Right cardiac atrium (tissue), 5 donors: Measurements from ENCODE around the gene ZNF652. TPM values are rescaled to one million over a fixed set of nuclear protein-coding genes. Genes with fewer than 3 reads are reported as not detected.

Source experiments
- ATAC-seq, 2 donors: fragments of 200-7000 bp; cut with Tn5 transposase; one replicate each; pipeline versions ENCODE4 v1.8.0 to v1.9.1; 2020; ENCODE audit warnings: moderate library complexity in 2 of 2, mild to moderate bottlenecking in 1 of 2
- DNase-seq, 3 donors: peaks; one replicate each; pipeline ENCODE4 v3.0.0-alpha.2; 2020
- H3K27ac ChIP-seq: one replicate; pipeline ENCODE4 v1.5.1; 2013; ENCODE audit warnings: mild to moderate bottlenecking, low read length, control low read depth, moderate library complexity
- H3K27me3 ChIP-seq: one replicate; pipeline ENCODE4 v1.6.1; 2013; ENCODE audit not compliant: control insufficient read depth, insufficient read depth
- H3K4me1 ChIP-seq: one replicate; pipeline ENCODE4 v1.6.1; 2013; ENCODE audit warnings: low read length; ENCODE audit not compliant: control insufficient read depth, insufficient read depth
- H3K4me3 ChIP-seq: one replicate; pipeline ENCODE4 v1.5.1; 2013; ENCODE audit warnings: low read length, control low read depth
- H3K9me3 ChIP-seq: one replicate; pipeline ENCODE4 v1.6.1; 2013; ENCODE audit warnings: low read length; ENCODE audit not compliant: control insufficient read depth
- WGBS: extraction: QIAGEN DNeasy Blood & Tissue Kit; methylation state at CpG from one replicate; pipeline ENCODE4 v1.1.7; 2013; 5-methylcytosine and 5-hydroxymethylcytosine counted together
- intact Hi-C, 4 donors: fragments of 100-400 bp; cut with DNase I; formaldehyde crosslinking; loops; one replicate each; pipeline versions ENCODE4 v1.11.0 to v1.14.0; 2022 to 2023
- polyA plus RNA-seq: library from polyadenylated mRNA; stranded (reverse); fragments of 200-250 nt; gene quantifications from one replicate; pipeline ENCODE4 v1.2.3, GENCODE V29; 2013
- total RNA-seq, 4 donors: library from RNA; stranded (reverse); fragmentation: NEBNext Ultra II Directional; extraction: Animal tissue kit (Norgen Biotek cat#: 25700); gene quantifications; one replicate each; pipeline ENCODE4 v1.2.1, GENCODE V29; 2021
- donor health status: healthy with polysubstance abuse.
- donor health status: DM: no; HTN: yes; CAD: no.
- donor health status: DM: no; HTN: no; CAD: no.
- donor health status: DM: no; HTN: yes; CAD: no; lungs with severe emphysema.
- donor health status: DM: yes; HTN: yes; CAD: no.

The ZNF652 gene
- total and polyA plus RNA-seq, 5 donors, result 15.3 to 30.7 (median 23.7) TPM

DNA sequence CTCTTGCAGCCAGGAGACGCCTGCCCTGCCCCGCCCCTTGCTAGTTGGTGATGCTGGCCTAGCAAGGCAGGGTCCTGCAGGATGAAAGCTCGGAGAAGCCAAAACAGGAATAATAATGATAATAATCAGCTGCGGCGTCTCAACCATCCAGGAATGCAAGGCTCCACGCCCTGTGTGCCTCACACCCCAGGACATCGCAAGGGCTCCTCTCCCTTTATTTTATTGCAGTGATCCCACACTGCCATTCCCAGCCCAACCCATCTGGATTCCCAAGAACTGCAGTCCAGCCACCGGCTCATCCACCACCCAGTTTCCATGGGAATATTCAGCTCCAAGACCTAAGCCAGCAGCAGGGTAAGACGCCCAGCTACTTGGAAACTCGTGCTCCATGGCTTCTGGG, 21.0 kb upstream of the ZNF652 start:
- WGBS, result 87% methylated on average over 10 of the region's 10 CpGs
- ATAC-seq (no peak), DNase-seq (no peak)
- Histone ChIP-seq H3K4me3 (no peak overlapping the region), H3K4me1 (no peaks in the 10 kb centered on the region), H3K27me3 (no peaks in the 10 kb centered on the region), H3K27ac (no peak overlapping the region), H3K9me3 (no peaks in the 10 kb centered on the region)
- intact Hi-C loops, result no loop called here

DNA sequence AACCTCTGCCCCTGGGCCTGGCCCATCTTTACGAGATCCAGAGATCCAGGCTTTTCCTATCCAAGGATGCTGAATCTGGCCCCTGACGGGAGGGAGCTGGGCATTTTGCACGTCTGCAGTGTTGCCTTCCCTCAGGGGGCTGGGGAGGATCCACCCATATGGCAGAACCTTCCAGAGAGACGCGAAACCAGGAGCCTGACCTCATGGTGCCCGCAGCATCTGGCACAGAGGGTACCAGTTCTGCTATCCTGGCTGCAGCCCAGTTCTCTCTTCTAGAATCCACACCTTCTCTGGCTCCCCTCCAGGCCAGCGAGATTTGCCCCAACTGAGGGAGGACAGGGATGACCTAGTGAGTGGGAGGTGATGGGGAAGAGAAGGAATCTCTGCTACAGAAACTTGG, 20.5 kb upstream of the ZNF652 start:
- H3K27ac ChIP-seq, result no peak overlapping the region
- ATAC-seq, result peak in 1 of 2 donors; percentile 10
- H3K4me3 ChIP-seq, result no peak overlapping the region
- H3K27me3 ChIP-seq, result no peaks in the 10 kb centered on the region
- 64% methylated on average over 7 of the region's 7 CpGs for WGBS
- no peaks in the 10 kb centered on the region for H3K4me1 ChIP-seq
- no peaks in the 10 kb centered on the region for H3K9me3 ChIP-seq
- intact Hi-C loops, result no loop called here
- DNase-seq, result peak in 2 of 3 donors; percentile 50 to 66

DNA sequence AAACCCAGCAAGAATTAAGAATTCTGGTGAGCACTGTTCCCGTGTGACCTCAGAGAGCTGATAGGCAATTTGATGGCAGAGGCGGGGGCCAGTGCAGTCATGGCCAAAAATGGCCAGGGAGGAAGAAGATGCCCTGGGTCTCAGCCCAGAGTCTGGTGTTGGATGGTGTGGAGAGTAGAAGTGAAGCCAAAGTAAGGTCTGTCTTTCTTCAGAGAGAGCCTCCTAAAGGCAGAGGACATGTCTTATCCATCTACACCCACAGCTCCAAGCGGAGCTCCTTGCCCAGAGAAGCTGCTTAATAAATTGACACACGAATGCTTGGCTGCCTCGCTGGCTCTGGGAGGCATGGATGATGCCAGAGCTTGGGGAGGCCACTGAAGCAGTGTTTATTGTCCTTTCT, 19.7 kb upstream of the ZNF652 start:
- no peak for ATAC-seq
- Histone ChIP-seq H3K9me3 (no peaks in the 10 kb centered on the region), H3K27ac (no peak overlapping the region), H3K4me1 (no peaks in the 10 kb centered on the region), H3K27me3 (no peaks in the 10 kb centered on the region), H3K4me3 (no peak overlapping the region)
- DNase-seq, result no peak
- intact Hi-C loops, result no loop called here
- WGBS, result 59% methylated on average over 5 of the region's 5 CpGs

DNA sequence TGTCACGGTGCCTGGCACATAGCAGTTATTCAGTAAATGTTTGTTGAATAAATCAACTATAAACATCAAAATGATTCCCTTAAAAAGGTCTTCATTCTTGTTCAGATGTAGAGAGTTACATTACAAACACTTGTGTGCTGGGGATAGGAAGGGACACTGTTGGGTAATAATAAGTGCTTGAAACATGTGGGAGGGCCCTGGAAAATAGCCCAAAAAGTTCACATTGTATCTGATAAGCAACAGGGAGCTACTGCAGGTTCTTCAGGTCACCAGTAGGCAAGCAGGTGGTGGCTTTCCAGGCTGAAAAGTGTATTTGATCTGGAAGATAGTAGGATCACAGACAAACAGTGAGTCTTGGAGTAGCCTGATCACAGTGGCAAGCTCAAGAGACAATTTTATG, 19.0 kb upstream of the ZNF652 start:
- Histone ChIP-seq H3K27me3 (no peaks in the 10 kb centered on the region), H3K4me1 (no peaks in the 10 kb centered on the region), H3K4me3 (no peak overlapping the region), H3K9me3 (no peaks in the 10 kb centered on the region), H3K27ac (no peak overlapping the region)
- WGBS, result 91% methylated on average over 1 of the region's 1 CpG
- DNase-seq (no peak), ATAC-seq (no peak)
- intact Hi-C loops, result no loop called here

DNA sequence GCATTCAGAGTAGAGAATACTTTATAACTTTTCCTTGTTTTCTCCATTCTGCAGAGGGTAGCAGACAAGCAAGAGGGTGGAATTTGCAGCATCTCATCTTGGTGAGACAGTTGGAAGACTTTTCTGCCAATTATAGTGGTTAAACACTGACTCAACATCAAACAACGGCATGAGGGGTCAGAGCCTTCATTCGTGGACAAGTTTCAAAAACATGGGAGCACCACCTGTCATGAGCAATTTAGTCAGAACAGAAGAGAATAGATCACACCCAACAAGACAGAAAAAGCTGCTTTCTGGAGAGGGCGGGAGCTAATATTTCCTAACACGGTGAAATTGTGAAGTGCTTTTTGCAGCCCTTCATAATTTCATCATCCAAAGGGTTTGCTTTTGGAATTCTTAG, 17.9 kb upstream of the ZNF652 start:
- H3K27ac ChIP-seq, result no peak overlapping the region
- H3K4me3 ChIP-seq, result no peak overlapping the region
- intact Hi-C loops, result no loop called here
- H3K9me3 ChIP-seq, result no peaks in the 10 kb centered on the region
- no peaks in the 10 kb centered on the region for H3K4me1 ChIP-seq
- WGBS, result 77% methylated on average over 4 of the region's 4 CpGs
- no peaks in the 10 kb centered on the region for H3K27me3 ChIP-seq
- DNase-seq, result no peak
- ATAC-seq, result no peak

DNA sequence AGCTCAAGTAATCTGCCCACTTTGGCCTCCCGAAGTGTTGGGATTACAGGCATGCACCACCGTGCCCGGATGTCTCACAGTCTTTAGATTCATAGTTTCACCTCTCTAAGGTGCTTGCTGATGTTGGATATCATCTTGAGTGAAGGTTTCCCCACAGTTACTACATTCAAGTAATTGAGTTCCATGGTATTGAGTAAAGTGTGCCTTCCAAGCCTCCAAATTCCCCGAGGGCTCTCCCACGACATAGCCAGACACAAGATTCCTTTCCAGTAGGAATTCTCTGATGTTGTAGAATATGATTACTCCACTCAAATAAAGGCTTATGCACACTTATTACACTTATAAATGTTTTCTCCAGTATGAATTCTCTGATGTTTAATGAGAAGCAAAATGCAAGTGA, 16.3 kb upstream of the ZNF652 start:
- Histone ChIP-seq H3K9me3 (no peaks in the 10 kb centered on the region), H3K4me3 (no peak overlapping the region), H3K27me3 (no peaks in the 10 kb centered on the region), H3K4me1 (no peaks in the 10 kb centered on the region), H3K27ac (no peak overlapping the region)
- no peak for ATAC-seq
- intact Hi-C loops, result no loop called here
- WGBS, result 81% methylated on average over 5 of the region's 5 CpGs
- DNase-seq, result no peak

DNA sequence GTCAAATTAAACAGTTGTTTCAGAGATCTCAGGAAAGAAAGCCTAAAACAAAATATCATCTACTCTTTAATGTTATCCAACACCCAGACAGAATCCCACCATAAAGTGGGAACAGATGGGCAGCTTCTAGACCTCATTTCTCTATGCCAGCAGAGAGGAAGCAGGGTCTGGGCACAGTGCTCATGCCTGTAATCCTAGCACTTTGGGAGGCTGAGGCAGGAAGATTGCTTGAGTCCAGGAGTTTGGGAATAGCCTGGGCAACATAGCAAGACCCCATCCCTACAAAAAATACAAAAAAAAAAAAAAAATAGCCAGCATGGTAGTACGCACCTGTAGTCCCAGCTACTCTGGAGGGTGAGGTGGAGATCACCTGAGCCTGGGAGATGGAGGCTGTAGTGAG, 13.5 kb upstream of the ZNF652 start:
- intact Hi-C loops, result no loop called here
- ATAC-seq (no peak), DNase-seq (no peak)
- Histone ChIP-seq H3K27me3 (no peaks in the 10 kb centered on the region), H3K9me3 (no peaks in the 10 kb centered on the region), H3K4me3 (no peak overlapping the region), H3K4me1 (no peaks in the 10 kb centered on the region), H3K27ac (no peak overlapping the region)
- 97% methylated on average over 1 of the region's 1 CpG for WGBS

DNA sequence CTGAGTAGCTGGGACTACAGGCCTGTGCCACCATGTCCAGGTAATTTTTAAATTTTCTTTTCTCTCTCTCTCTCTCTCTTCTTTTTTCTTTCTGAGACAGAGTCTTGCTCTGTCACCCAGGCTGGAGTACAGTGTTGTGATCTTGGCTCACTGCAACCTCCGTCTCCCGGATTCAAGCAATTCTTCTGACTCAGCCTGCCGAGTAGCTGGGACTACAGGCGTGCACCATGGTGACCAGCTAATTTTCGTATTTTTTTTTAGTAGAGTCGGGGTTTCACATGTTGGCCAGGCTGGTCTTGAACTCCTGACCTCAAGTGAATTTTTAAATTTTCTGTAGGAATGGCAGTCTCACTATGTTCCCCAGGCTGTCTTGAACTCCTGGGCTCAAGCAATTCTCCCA, 11.1 kb upstream of the ZNF652 start:
- WGBS, result 94% methylated on average over 6 of the region's 6 CpGs
- no peaks in the 10 kb centered on the region for H3K27me3 ChIP-seq
- DNase-seq, result no peak
- H3K4me3 ChIP-seq, result no peak overlapping the region
- H3K4me1 ChIP-seq, result no peaks in the 10 kb centered on the region
- intact Hi-C loops, result no loop called here
- no peak for ATAC-seq
- H3K27ac ChIP-seq, result no peak overlapping the region
- H3K9me3 ChIP-seq, result no peaks in the 10 kb centered on the region

DNA sequence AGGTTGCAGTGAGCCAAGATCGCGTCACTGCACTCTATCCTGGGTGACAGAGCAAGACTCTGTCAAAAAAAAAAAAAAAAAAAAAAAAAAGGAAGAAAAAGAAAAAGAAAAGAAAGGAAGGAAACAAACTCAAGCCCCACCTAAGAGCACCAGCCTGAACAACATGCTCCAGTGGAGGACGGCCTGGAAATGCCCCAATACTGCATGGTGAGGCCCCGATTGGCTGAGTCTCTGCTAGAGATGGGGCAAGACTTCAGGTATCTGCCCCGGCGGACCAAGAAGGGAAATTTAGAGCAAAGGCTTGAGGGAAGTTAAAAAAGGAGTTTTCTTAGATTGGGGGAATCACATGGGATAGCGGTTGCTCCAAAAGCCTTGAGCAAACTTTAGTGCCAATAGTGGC, 10.4 kb upstream of the ZNF652 start:
- no peak for DNase-seq
- 75% methylated on average over 7 of the region's 7 CpGs for WGBS
- ATAC-seq, result no peak
- no peak overlapping the region for H3K27ac ChIP-seq
- no peak overlapping the region for H3K4me3 ChIP-seq
- H3K4me1 ChIP-seq, result no peaks in the 10 kb centered on the region
- H3K27me3 ChIP-seq, result no peaks in the 10 kb centered on the region
- H3K9me3 ChIP-seq, result no peaks in the 10 kb centered on the region
- intact Hi-C loops, result no loop called here

DNA sequence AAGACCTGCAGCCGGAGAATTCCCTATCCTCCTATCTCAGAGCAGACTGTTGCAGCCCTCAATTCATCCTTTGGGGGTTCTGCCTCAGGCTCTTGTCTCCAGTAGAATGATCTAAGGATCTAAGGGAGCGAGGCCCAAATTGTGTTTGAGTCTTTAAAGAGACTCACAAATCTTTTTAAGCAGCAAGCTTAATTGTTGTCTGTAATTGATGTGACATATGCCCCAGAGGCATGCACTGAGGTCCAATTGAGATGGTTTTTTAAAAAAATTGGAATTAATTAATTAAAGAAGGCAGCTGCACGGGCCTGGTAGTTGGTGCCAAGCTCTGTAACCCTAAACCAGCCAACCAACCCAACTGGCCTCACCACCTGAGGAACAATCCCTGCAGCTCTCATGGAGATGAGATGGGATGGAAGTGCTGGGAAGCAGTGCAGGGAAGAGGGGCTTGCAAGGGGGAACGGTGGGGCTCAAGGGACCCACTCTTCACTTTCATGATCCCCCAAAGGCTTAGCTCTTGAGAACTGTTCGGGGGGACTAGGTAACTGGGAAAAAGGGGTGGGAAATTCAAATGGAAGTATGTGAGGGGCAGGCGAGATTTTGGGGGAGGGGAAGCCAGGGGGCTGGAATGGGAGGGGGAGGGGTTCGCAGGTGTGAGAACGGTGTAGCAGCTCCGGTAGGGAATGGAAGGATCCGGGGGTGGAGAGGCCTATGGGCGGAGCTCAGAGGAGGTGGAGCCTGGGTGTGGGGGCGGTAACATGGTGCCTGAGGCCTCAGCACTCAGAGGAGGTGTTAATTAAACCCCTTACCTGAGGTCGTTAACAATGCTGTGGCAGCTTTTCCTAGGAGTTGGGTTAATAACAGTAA, 9.2 kb upstream of the ZNF652 start:
- intact Hi-C loops, result no loop called here
- ATAC-seq (no peak), DNase-seq (no peak)
- Histone ChIP-seq H3K4me1 (no peaks in the 10 kb centered on the region), H3K27ac (no peak overlapping the region), H3K4me3 (no peak overlapping the region), H3K9me3 (no peaks in the 10 kb centered on the region), H3K27me3 (no peaks in the 10 kb centered on the region)
- 51% methylated on average over 13 of the region's 13 CpGs for WGBS

DNA sequence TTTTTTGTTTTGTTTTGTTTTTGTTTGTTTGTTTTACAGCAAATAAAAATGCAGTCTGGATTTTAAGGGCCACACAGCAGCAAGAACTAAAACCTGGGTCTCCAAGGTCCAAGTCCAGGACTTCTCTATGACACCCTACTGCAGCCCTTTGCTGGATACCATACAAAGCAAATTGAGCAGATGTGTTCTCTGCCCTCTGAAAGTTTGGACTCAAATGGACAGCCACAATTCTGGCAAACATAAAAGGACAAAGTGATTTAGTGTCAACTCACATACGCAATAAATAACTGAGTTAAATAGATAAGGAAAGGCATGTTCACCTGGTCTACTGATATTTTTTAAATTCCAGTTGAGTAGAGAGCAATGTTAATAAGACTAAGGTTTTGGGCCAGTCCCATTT, 7.7 kb upstream of the ZNF652 start:
- Histone ChIP-seq H3K4me3 (no peak overlapping the region), H3K4me1 (no peaks in the 10 kb centered on the region), H3K27me3 (no peaks in the 10 kb centered on the region), H3K9me3 (no peaks in the 10 kb centered on the region), H3K27ac (no peak overlapping the region)
- intact Hi-C loops, result no loop called here
- DNase-seq (no peak), ATAC-seq (no peak)
- 98% methylated on average over 1 of the region's 1 CpG for WGBS

DNA sequence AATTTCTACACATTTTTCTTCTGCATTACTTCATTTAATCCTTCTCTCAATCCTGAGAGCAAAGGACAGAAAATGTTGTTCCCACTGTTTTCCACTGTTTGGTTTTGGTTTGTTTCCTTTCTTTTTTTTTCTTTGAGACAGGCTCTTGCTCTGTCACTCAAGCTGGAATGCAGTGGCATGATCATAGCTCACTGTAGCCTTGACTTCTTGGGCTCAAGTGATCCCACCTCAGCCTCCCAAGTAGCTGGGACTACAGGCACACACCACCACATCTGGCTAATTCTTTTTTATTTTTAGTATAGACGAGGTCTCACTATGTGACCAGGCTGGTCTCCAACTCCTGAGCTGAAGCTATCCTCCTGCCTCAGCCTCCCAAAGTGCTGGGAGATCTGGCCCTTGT, 7.0 kb upstream of the ZNF652 start:
- ATAC-seq, result no peak
- intact Hi-C loops, result no loop called here

More for the DNA sequence above, 7.0 kb upstream of the ZNF652 start:
- Histone ChIP-seq H3K27ac (no peak overlapping the region), H3K27me3 (no peaks in the 10 kb centered on the region), H3K4me1 (no peaks in the 10 kb centered on the region), H3K9me3 (no peaks in the 10 kb centered on the region), H3K4me3 (no peak overlapping the region)
- DNase-seq, result no peak
- WGBS, result 67% methylated on average over 1 of the region's 1 CpG
